GM12872 (cell line): Measurements from ENCODE around the gene DOP1A.

ENCODE experiments used
- CTCF ChIP-seq: IDR thresholded peaks from 3 replicates; pipeline ENCODE4 v1.5.1; 2011; ENCODE audit warnings: low read depth, mild to moderate bottlenecking, low read length, moderate library complexity; ENCODE audit not compliant: insufficient read depth

The DOP1A gene

GRCh38 chr6:83126223-83126622 is 58.8 kb downstream of the DOP1A start:
- TF ChIP-seq CTCF, result no peak

GRCh38 chr6:83126807-83127206 is 59.3 kb downstream of the DOP1A start:
- TF ChIP-seq CTCF, result no peak

- no peak for TF ChIP-seq CTCF
Observed at GRCh38 chr6:83127258-83127657, 59.8 kb downstream of the DOP1A start.

- TF ChIP-seq CTCF, result no peak
Observed at GRCh38 chr6:83127976-83128375, 60.5 kb downstream of the DOP1A start.

- no peak for TF ChIP-seq CTCF
Observed at GRCh38 chr6:83132121-83132520, 64.7 kb downstream of the DOP1A start.

- TF ChIP-seq CTCF, result no peak
Observed at GRCh38 chr6:83138118-83138722, 70.7 kb downstream of the DOP1A start.

GRCh38 chr6:83138758-83139157 is 71.3 kb downstream of the DOP1A start:
- TF ChIP-seq CTCF, result no peak
